Keratinocyte (primary cell): Measurements from ENCODE around the gene RCCD1. TPM values are rescaled to one million over a fixed set of nuclear protein-coding genes. Genes with fewer than 3 reads are reported as not detected.

Experiments
- DNase-seq: peaks from one replicate; pipeline ENCODE4 v3.0.0-alpha.2; 2011; ENCODE audit warnings: low read depth, missing footprints, low spot score
- FAIRE-seq: peaks from 2 replicates; lab custom pipeline; 2011; peaks lifted over from hg19 to GRCh38; lab: Jason Lieb, UNC
- H2AFZ ChIP-seq: 2 replicates; pipeline ENCODE4 v1.6.0; 2012; ENCODE audit warnings: low read length, control low read depth, inconsistent platforms; ENCODE audit not compliant: control insufficient read depth
- H3K27ac ChIP-seq: 2 replicates; pipeline ENCODE4 v1.5.1; 2011; ENCODE audit warnings: low read length; ENCODE audit not compliant: control insufficient read depth, insufficient read depth
- H3K27me3 ChIP-seq: 3 replicates; pipeline ENCODE4 v1.6.0; 2011; ENCODE audit warnings: low read length; ENCODE audit not compliant: control insufficient read depth, insufficient read depth; ENCODE audit errors: extremely low read depth
- H3K36me3 ChIP-seq, 2 experiments: 2 replicates in 1 of 2; 3 replicates in 1 of 2; pipeline ENCODE4 v1.5.1; 2011; ENCODE audit warnings: low read length in 2 of 2, mild to moderate bottlenecking in 1 of 2; ENCODE audit not compliant: control insufficient read depth in 2 of 2, insufficient read depth in 2 of 2; ENCODE audit errors: extremely low read depth in 1 of 2
- H3K4me1 ChIP-seq: 3 replicates; pipeline ENCODE4 v1.5.1; 2011; ENCODE audit warnings: low read length; ENCODE audit not compliant: control insufficient read depth, insufficient read depth; ENCODE audit errors: extremely low read depth
- H3K4me2 ChIP-seq: 3 replicates; pipeline ENCODE4 v1.6.0; 2011; ENCODE audit warnings: low read depth, low read length; ENCODE audit not compliant: control insufficient read depth, insufficient read depth; ENCODE audit errors: extremely low read depth
- H3K4me3 ChIP-seq, 3 experiments: fragments of 200-600 bp in 1 of 3; sonication (generic) in 1 of 3; 2 replicates in 2 of 3; 3 replicates in 1 of 3; pipeline ENCODE4 v1.5.1; 2011 to 2016; ENCODE audit warnings: low read length in 3 of 3, mild to moderate bottlenecking in 3 of 3, control low read depth in 2 of 3, inconsistent platforms in 1 of 3, low read depth in 1 of 3, mixed read lengths in 1 of 3, mixed run types in 1 of 3, moderate library complexity in 1 of 3; ENCODE audit not compliant: control insufficient read depth in 2 of 3, insufficient read depth in 2 of 3; ENCODE audit errors: extremely low read depth in 1 of 3
- H3K79me2 ChIP-seq: 2 replicates; pipeline ENCODE4 v1.6.0; 2012; ENCODE audit warnings: low read length; ENCODE audit not compliant: control insufficient read depth, insufficient read depth
- H3K9ac ChIP-seq: 3 replicates; pipeline ENCODE4 v1.6.0; 2011; ENCODE audit warnings: low read length; ENCODE audit not compliant: control insufficient read depth, insufficient read depth; ENCODE audit errors: extremely low read depth
- H3K9me1 ChIP-seq: 3 replicates; pipeline ENCODE4 v1.6.0; 2011; ENCODE audit warnings: low read length; ENCODE audit not compliant: control insufficient read depth, insufficient read depth; ENCODE audit errors: extremely low read depth
- H3K9me3 ChIP-seq: 2 replicates; pipeline ENCODE4 v1.5.1; 2012; ENCODE audit warnings: low read depth, low read length; ENCODE audit not compliant: control insufficient read depth
- H4K20me1 ChIP-seq: 3 replicates; pipeline ENCODE4 v1.6.0; 2011; ENCODE audit warnings: low read length; ENCODE audit not compliant: control insufficient read depth, insufficient read depth; ENCODE audit errors: extremely low read depth
- EZH2 ChIP-seq: IDR thresholded peaks from one replicate; pipeline ENCODE4 v1.6.1; 2012; ENCODE audit warnings: inconsistent platforms, mild to moderate bottlenecking, low read length, moderate library complexity
- dilution Hi-C: fragments of 300-500 bp; cut with MboI; formaldehyde crosslinking; loops from one replicate; pipeline ENCODE4 v1.7.0; 2020; ENCODE audit warnings: low sequenced_read_pairs; ENCODE audit not compliant: extremely low pct_ligation_motif_present
- polyA plus RNA-seq, 5 experiments: library from polyadenylated mRNA; depleted of rRNA in 3 of 5; stranded (reverse) in 3 of 5; stranded (forward) in 1 of 5; unstranded in 1 of 5; fragments of >200 nt; gene quantifications; 1 replicate in 1 of 5; 2 replicates in 3 of 5; 3 replicates in 1 of 5; pipeline versions ENCODE4 v1.2.1 to v1.2.3, GENCODE V29; 2011 to 2012; ENCODE audit warnings: missing spikeins in 2 of 5, low read depth in 1 of 5, low replicate concordance in 1 of 5
- TF ChIP-seq, protein P1 (sequence below), 3 experiments: IDR thresholded peaks in 1 of 3; conservative IDR thresholded peaks in 1 of 3; optimal IDR thresholded peaks in 1 of 3; 2 replicates in 2 of 3; 3 replicates in 1 of 3; pipeline versions ENCODE3 to v1.5.1; 2011; ENCODE audit warnings: low read length in 3 of 3, mild to moderate bottlenecking in 3 of 3, moderate library complexity in 2 of 3, control low read depth in 1 of 3, inconsistent platforms in 1 of 3; ENCODE audit not compliant: insufficient read depth in 2 of 3; ENCODE audit errors: extremely low read depth in 1 of 3

RCCD1 gene
- polyA plus RNA-seq, 1 donor (not counting 4 experiments of a cell fraction or from before 2014, with no cell fraction given) = 7.8 TPM

DNA sequence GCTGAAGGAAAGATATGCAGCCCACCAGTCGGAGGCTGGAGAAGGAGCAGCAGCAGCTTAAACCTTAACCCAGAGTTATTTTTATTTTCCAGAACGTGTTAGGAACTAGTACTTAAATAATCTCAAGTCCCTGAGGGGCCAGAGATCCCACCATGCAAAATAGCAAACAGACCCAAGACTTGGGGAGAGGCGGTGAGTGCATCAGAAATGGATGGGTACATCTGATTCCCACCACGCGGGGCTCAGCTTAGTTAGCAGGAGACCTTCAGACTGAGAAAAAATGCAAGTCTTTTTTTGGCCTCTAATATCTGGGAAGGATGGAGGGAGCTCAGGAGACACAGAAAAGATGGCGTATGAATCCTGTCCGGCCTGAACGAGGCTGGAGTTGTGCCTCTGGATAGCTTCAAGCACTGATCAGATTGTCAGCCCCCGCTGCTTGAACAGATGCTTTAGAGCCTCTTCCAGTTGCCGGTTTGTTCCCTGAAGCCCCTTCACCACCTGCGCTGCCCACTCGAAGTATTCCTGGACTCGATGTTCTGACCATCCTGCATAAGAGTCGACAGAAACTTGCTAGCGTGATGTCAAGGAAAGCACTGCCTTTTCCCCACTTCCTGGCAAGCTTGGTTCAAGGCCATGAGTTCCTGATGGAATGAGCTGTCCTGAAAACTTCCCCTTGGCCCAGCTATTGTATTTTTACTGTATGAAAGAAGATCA lies 23.7 kb upstream of the RCCD1 start:
- H3K9me1 ChIP-seq = no peaks in the 10 kb centered on the region
- TF ChIP-seq EZH2 = no peak
- TF ChIP-seq, protein P1, sequence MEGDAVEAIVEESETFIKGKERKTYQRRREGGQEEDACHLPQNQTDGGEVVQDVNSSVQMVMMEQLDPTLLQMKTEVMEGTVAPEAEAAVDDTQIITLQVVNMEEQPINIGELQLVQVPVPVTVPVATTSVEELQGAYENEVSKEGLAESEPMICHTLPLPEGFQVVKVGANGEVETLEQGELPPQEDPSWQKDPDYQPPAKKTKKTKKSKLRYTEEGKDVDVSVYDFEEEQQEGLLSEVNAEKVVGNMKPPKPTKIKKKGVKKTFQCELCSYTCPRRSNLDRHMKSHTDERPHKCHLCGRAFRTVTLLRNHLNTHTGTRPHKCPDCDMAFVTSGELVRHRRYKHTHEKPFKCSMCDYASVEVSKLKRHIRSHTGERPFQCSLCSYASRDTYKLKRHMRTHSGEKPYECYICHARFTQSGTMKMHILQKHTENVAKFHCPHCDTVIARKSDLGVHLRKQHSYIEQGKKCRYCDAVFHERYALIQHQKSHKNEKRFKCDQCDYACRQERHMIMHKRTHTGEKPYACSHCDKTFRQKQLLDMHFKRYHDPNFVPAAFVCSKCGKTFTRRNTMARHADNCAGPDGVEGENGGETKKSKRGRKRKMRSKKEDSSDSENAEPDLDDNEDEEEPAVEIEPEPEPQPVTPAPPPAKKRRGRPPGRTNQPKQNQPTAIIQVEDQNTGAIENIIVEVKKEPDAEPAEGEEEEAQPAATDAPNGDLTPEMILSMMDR (optimal IDR thresholded peaks at IDR 0.05 in 1 of 3, IDR thresholded peaks at IDR 0.05 in 1 of 3, conservative IDR thresholded peaks at IDR 0.05 in 1 of 3; ENCODE audit: extremely low read depth in 1 of 3, insufficient read depth in 2 of 3, low read length in 3 of 3) = no peak
- DNase-seq = no peak
- H4K20me1 ChIP-seq = no peaks in the 10 kb centered on the region
- peak overlapping the region; percentile 90 for H3K4me2 ChIP-seq
- FAIRE-seq = no peak
- no peaks in the 10 kb centered on the region for H3K36me3 ChIP-seq
- no peaks in the 10 kb centered on the region for H3K9me3 ChIP-seq
- H3K4me3 ChIP-seq = peak overlapping the region in 1 of 3 experiments; percentile 91
- peaks cover 7% of the 10 kb centered on the region for H3K79me2 ChIP-seq
- H3K27ac ChIP-seq = peak overlapping the region; percentile 83
- H3K27me3 ChIP-seq = no peaks in the 10 kb centered on the region
- dilution Hi-C loops = no loop called here
- peak overlapping the region; percentile 83 for H3K9ac ChIP-seq
- no peak overlapping the region for H2AFZ ChIP-seq
- peaks cover 32% of the 10 kb centered on the region for H3K4me1 ChIP-seq

DNA sequence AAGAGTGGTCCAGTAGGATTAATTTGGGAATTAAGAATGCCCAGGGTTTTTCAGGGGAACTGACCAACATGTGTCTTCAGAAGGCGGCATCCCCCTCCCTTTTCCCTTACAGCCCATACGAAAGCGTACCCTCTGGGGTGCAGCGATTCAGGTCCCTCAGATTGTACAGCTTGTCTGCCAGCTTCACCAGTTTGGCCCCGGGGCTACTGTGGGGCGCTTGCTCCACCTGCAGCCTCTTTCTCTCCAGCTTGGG lies 23.2 kb upstream of the RCCD1 start:
- Histone ChIP-seq H3K4me1 (peaks cover 37% of the 10 kb centered on the region), H3K9me1 (no peaks in the 10 kb centered on the region), H3K79me2 (peaks cover 12% of the 10 kb centered on the region), H3K36me3 (peaks cover 2 to 3% of the 10 kb centered on the region in 2 experiments), H3K27me3 (no peaks in the 10 kb centered on the region), H3K27ac (peak overlapping the region; percentile 83), H3K4me3 (peak overlapping the region; percentile 78 to 91 (median 89)), H2AFZ (no peak overlapping the region), H3K9ac (peak overlapping the region; percentile 76), H3K4me2 (peak overlapping the region; percentile 90), H4K20me1 (no peaks in the 10 kb centered on the region), H3K9me3 (no peaks in the 10 kb centered on the region)
- no peak for DNase-seq
- TF ChIP-seq, protein P1 (optimal IDR thresholded peaks at IDR 0.05 in 1 of 3, IDR thresholded peaks at IDR 0.05 in 1 of 3, conservative IDR thresholded peaks at IDR 0.05 in 1 of 3; ENCODE audit: extremely low read depth in 1 of 3, insufficient read depth in 2 of 3, low read length in 3 of 3) = no peak
- TF ChIP-seq EZH2 = no peak
- no peak for FAIRE-seq
- dilution Hi-C loops = no loop called here
